T-helper 1 cell treated with Interleukin-12 subunit alpha and Interleukin-12 subunit beta and Interleukin-4 antibody, amounts not matched to agents 30 μg/mL and 1 μg/mL, for 36 hours (primary cell): ENCODE data around the gene PCK1.

Experiments used
- H3K27ac Mint-ChIP-seq: one replicate; pipeline ENCODE4 v1.8.0; 2021; ENCODE audit warnings: mild to moderate bottlenecking, mixed read lengths
- H3K27me3 Mint-ChIP-seq: one replicate; pipeline ENCODE4 v1.8.0; 2021; ENCODE audit warnings: low read depth, mixed read lengths
- H3K36me3 Mint-ChIP-seq: one replicate; pipeline ENCODE4 v1.8.0; 2021; ENCODE audit warnings: low read depth, mixed read lengths
- H3K4me1 Mint-ChIP-seq: one replicate; pipeline ENCODE4 v1.8.0; 2021; ENCODE audit warnings: low read depth, mixed read lengths
- H3K4me3 Mint-ChIP-seq: one replicate; pipeline ENCODE4 v1.8.0; 2021; ENCODE audit warnings: mild to moderate bottlenecking, moderate library complexity, mixed read lengths
- H3K9me3 Mint-ChIP-seq: one replicate; pipeline ENCODE4 v1.8.0; 2021; ENCODE audit warnings: mixed read lengths

The PCK1 gene

GRCh38 chr20:57583289-57584257 is 22.7 kb downstream of the PCK1 start:
- Mint-ChIP-seq H3K27ac (no peak overlapping the region), H3K27me3 (peaks cover 21% of the 10 kb centered on the region), H3K4me3 (no peak overlapping the region), H3K9me3 (no peaks in the 10 kb centered on the region), H3K36me3 (no peaks in the 10 kb centered on the region), H3K4me1 (no peaks in the 10 kb centered on the region)

GRCh38 chr20:57584768-57585461 is 24.0 kb downstream of the PCK1 start:
- Mint-ChIP-seq H3K4me3 (no peak overlapping the region), H3K4me1 (no peaks in the 10 kb centered on the region), H3K27me3 (peaks cover 16% of the 10 kb centered on the region), H3K27ac (no peak overlapping the region), H3K9me3 (no peaks in the 10 kb centered on the region), H3K36me3 (no peaks in the 10 kb centered on the region)

DNA sequence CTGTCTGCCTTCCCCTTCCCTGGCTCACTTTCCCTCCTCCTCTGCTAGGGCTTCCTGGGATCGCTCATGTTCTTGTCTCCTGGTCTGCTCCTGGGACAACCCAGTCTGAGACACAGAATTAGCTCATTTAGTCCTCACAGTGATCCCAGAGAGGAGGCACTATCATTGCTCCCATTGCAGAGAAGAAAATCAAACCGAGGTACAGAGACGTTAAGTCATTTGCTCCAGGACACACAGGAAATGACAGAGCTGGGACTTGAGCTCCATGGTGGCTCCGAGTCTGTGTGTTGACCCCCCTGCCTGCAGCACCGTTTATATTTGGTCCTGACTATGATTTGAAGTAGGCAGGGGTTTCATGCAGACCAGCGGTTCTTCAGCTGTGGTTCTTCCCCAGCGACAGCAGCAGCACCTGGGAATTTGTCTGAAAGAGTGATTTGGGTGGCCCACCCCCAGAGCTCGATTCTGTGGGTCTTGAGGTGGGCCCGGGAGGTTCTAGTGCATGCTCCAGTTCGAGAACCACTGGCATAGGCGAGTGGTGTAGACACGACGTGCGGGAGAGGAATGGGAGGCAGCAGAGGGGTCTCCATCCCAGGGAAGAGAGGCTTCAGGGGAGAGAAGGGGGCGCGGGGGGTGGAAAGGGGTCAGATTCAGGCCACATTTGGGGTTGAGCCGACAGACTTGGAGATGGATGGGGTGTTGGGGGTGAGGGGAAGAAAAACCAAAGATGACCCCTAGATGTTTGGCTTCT is 24.7 kb downstream of the PCK1 start:
- no peak overlapping the region for H3K4me3 Mint-ChIP-seq
- H3K4me1 Mint-ChIP-seq, result no peaks in the 10 kb centered on the region
- H3K9me3 Mint-ChIP-seq, result no peaks in the 10 kb centered on the region
- H3K27ac Mint-ChIP-seq, result no peak overlapping the region
- no peaks in the 10 kb centered on the region for H3K36me3 Mint-ChIP-seq
- peaks cover 9% of the 10 kb centered on the region for H3K27me3 Mint-ChIP-seq

DNA sequence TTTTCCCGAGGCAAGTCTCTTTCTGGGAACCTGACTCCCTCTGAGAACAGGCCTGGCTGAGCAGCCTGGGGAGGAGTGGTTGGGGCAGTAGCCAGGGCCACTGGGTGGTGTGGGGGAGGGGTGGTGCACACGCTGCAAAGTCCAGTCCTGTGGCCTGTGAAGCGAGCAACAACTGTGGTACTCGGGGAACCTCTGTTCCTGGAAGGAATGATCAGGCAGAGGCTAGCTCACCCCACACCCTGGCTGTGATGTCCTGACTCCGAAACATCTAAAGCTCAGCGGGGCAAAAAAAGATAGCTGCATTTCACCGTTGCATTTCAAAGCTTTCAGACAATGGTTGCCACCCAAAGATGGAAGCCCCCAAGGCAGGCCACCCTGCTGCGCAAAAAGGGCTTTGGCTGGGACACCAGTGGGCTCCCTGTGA is 25.5 kb downstream of the PCK1 start:
- peaks cover 4% of the 10 kb centered on the region for H3K27me3 Mint-ChIP-seq

DNA sequence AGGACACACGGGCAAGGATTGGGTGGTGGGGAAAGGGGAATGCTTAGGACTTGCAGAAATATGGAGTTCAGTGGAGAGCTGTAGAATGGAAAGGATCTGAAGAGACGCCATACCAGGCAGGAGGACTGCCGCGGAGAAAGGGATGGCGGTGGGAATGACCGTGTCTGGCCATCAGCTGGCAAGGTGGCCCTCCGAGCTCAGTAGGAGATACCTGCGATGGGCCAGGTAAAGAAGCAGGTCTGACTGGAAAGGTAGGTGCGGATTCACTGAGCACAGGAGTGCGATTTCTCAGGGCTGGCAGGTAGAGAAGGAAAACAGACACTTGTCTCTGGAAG is 26.0 kb downstream of the PCK1 start:
- H3K27ac Mint-ChIP-seq, result no peak overlapping the region
- H3K9me3 Mint-ChIP-seq, result no peaks in the 10 kb centered on the region
- no peaks in the 10 kb centered on the region for H3K36me3 Mint-ChIP-seq
- H3K4me1 Mint-ChIP-seq, result no peaks in the 10 kb centered on the region
- no peak overlapping the region for H3K4me3 Mint-ChIP-seq
- H3K27me3 Mint-ChIP-seq, result peaks cover 4% of the 10 kb centered on the region

More for the DNA sequence above, 25.5 kb downstream of the PCK1 start:
- Mint-ChIP-seq H3K9me3 (no peaks in the 10 kb centered on the region), H3K27ac (no peak overlapping the region), H3K36me3 (no peaks in the 10 kb centered on the region), H3K4me1 (no peaks in the 10 kb centered on the region), H3K4me3 (no peak overlapping the region)

DNA sequence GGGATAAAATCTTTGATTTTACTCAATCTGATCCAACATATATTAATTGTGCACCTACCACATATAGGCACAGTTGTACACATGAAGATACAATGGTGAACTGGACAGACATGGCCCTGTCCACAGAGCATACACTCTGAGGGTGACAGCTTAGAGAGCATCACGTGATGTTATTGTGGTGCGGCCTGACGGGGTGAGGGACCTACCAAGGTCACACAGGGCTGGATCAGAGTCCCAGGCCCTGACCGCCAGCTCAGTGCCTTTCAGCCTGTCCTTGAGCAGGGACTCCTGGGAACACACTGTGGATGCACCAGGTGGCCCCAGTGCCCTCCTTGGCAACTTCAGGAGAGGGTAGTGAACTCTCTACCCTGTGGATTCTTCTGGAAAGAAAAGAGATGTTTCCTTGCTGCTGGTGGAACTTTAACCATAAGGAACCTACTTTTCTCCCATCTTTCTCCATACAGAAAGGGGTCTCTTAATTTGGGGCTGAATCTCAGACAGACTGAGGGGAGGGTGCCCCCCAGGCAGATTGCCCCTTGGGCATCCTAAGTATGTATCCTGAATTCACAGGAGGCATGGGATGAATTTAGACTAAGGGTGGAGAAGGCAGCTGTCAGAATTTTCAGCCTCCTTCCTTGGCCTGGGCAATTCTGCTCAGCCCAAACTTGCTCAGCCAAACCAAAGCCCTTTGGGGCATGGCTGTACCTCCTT is 26.5 kb downstream of the PCK1 start:
- Mint-ChIP-seq H3K27ac (no peak overlapping the region), H3K36me3 (no peaks in the 10 kb centered on the region), H3K27me3 (peaks cover 4% of the 10 kb centered on the region), H3K4me1 (no peaks in the 10 kb centered on the region), H3K9me3 (no peaks in the 10 kb centered on the region), H3K4me3 (no peak overlapping the region)

DNA sequence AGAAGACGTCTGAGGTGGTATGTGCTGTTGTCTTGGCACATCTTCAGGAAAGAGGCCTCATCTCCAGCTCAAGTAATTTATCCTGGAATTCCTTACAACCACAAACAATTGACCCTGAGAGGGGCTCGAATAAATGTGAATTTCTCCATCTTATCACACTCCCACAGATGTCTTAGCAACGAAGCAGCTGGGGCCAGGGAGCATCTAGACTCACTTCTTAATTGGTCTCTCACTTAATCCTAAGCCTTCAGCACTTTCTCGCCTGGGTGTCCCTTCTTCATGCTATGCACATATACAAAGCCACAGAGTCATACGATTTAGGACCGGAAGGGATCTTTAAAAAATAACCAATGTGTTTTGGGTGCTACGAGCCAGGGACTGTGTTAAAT is 27.1 kb downstream of the PCK1 start:
- Mint-ChIP-seq H3K4me1 (no peaks in the 10 kb centered on the region), H3K27me3 (peaks cover 4% of the 10 kb centered on the region), H3K27ac (no peak overlapping the region), H3K4me3 (no peak overlapping the region), H3K36me3 (no peaks in the 10 kb centered on the region), H3K9me3 (no peaks in the 10 kb centered on the region)

DNA sequence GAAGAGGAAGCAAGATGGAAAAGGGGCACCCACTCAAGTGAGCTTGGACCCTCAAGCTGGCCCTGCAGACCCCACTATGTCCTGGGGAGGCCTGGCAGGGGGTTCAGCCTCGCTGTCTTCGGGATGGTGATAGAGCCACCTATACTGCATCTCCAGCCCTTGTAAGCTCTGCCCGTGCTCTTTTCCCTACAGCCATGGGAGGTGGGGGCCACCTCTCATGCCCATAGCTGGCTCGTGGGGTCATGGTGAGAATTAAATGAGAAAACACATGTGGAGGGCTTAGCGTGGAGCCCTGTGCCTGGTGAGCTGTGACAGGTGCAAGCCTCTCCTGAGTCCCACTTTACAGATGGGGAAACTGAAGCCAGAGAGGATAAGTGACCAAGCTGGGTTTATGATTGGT is 27.7 kb downstream of the PCK1 start:
- no peaks in the 10 kb centered on the region for H3K4me1 Mint-ChIP-seq
- H3K27me3 Mint-ChIP-seq, result peaks cover 4% of the 10 kb centered on the region
- no peak overlapping the region for H3K4me3 Mint-ChIP-seq
- H3K36me3 Mint-ChIP-seq, result no peaks in the 10 kb centered on the region
- H3K27ac Mint-ChIP-seq, result no peak overlapping the region
- no peaks in the 10 kb centered on the region for H3K9me3 Mint-ChIP-seq

- Mint-ChIP-seq H3K36me3 (no peaks in the 10 kb centered on the region), H3K4me1 (no peaks in the 10 kb centered on the region), H3K4me3 (no peak overlapping the region), H3K27me3 (peaks cover 4% of the 10 kb centered on the region), H3K27ac (no peak overlapping the region), H3K9me3 (no peaks in the 10 kb centered on the region)
These were observed 28.3 kb downstream of the PCK1 start for GRCh38 chr20:57589123-57589727.

DNA sequence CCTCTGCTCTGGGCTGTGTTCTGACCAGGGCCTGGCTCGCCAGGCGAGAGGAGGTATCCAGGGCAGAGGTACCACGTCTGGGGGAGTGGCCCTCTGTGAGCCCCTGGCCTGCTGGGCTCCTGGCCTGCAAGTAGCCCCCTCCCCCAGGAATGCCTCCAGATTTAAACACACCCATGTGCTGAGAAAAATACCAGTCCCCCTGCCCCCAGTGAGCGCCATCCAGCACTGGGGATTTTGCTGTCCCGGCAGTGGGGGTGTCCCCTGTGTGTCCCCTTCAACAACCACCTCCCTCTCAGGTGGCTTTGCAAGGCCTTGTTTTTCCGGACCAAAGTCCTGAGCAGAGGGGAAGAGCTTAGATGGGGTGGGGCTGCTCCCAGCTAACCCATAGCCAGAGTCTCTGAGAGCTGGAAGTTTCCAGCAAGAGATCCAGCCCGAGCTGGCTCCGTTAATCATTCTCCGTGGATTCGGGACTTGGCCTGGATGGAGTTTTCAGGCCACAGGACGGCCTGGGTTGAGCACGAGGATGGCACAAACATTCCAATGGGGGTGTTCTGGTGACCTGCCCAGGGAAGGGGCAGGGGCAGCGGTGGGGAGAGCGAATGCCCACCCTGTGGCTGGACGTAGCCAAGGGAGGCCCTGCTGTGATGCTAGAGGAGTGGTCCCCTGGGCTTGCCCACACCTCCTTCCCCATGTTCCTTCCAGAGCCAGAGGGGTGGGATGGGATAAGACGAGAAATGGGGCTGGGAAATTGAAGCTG is 29.0 kb downstream of the PCK1 start:
- no peak overlapping the region for H3K4me3 Mint-ChIP-seq
- peaks cover 7% of the 10 kb centered on the region for H3K27me3 Mint-ChIP-seq
- no peaks in the 10 kb centered on the region for H3K36me3 Mint-ChIP-seq
- H3K4me1 Mint-ChIP-seq, result no peaks in the 10 kb centered on the region
- no peak overlapping the region for H3K27ac Mint-ChIP-seq
- no peaks in the 10 kb centered on the region for H3K9me3 Mint-ChIP-seq

DNA sequence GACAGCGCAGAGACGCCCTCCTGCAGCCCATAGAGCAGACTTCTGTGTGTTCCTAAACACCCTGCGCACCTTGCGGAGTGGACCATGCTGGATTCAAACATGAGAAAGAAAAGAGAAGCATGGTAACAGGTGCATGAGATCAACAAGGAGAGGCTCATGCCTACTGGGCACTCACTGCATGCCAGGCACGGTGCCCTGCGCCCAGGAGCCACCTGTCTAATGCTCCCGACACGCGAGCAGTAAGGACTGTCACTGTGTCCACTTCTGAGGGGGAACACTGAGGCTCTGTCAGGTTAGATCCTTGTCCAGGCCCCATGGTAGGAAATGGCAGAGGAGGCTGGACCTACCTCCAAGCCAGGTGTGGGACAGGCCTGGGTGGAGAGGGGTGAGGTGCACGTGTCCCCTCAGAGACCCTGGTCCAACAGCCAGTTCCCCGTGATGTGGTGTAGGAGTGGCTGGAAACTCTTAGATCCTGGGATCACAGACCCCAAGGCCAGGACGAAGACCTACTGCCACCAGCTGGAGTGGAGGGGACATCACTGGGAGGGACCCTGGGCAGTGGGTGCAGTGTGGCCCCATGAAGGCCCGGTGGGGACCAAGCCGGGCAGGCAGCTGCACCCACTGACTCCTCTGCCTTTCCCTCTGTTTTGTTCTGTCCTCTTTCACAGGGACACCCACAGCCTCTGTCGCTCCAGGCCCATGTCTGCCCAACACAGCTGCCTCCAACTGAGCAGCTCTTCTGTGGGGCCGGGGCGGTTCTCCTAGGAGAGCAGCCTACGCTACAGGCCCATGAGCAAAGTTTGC is 29.8 kb downstream of the PCK1 start:
- no peak overlapping the region for H3K4me3 Mint-ChIP-seq
- no peaks in the 10 kb centered on the region for H3K9me3 Mint-ChIP-seq
- no peaks in the 10 kb centered on the region for H3K4me1 Mint-ChIP-seq
- peaks cover 6% of the 10 kb centered on the region for H3K27me3 Mint-ChIP-seq
- no peak overlapping the region for H3K27ac Mint-ChIP-seq
- no peaks in the 10 kb centered on the region for H3K36me3 Mint-ChIP-seq

DNA sequence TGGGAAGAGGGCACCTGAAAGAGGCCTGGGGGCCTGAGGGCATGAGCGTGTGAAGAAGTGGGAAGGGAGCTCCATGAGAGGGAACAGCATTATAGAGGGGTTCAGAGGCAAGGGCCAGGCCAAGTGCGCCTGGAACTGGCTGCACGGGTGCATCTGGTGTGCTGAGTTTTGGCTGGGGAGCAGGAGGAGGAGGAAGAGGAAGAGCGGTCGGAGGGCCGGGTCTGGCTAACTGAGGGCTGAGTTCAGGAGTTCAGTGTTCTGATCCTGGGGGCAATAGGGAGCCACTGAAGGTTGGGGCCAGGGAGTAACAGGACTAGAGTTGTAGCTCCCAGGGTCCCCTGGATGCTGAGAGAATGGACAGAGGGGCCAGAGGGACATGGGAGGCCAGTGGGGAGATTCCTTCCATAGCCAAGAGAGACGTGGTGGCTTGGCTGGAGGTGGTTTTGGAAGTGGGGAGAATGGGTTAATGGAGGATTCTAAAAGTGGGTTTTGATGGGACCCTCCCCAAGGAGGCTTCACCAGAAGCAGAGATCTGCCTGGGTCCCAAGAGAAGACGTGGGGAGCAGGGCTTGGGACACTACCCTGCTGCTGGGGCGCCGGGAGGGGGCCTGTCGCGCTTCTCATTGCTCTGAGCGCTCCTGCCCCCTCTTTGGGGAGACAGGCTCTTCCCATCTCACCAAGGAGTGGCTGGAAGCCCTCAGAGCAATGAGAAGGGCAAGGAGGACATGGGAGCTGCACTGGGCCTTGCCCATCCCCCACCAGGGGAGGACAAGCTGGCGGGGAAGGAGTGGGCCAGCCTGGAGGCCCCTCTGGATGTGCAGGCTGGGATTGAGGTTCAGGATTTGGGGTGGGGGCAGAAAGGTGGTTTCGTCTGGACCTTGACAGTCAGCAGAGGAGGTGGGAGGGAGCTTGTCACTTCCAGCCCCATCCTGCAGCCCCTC is 30.6 kb downstream of the PCK1 start:
- Mint-ChIP-seq H3K4me1 (no peaks in the 10 kb centered on the region), H3K27ac (no peak overlapping the region), H3K36me3 (no peaks in the 10 kb centered on the region), H3K27me3 (peaks cover 9% of the 10 kb centered on the region), H3K9me3 (no peaks in the 10 kb centered on the region), H3K4me3 (no peak overlapping the region)
